AG09309 (cell line): ENCODE measurements around the gene SMS.

Experiments used
- DNase-seq: peaks from one replicate; pipeline ENCODE4 v3.0.0-alpha.2; 2010; ENCODE audit warnings: low read depth
- H3K4me3 ChIP-seq: 2 replicates; pipeline ENCODE4 v1.5.1; 2011; ENCODE audit warnings: mild to moderate bottlenecking, low read depth, low read length, moderate library complexity; ENCODE audit not compliant: control insufficient read depth
- CTCF ChIP-seq: IDR thresholded peaks from 2 replicates; pipeline ENCODE4 v1.5.1; 2011; ENCODE audit warnings: mild to moderate bottlenecking, low read depth, low read length, inconsistent platforms; ENCODE audit not compliant: insufficient read depth, control insufficient read depth; ENCODE audit errors: missing control alignments

SMS gene

GRCh38 chrX:22037911-22038537 is 97.5 kb downstream of the SMS start:
- DNase-seq = no peak
- no peak overlapping the region for H3K4me3 ChIP-seq
- no peak for TF ChIP-seq CTCF

GRCh38 chrX:22039541-22039940 is 99.0 kb downstream of the SMS start:
- DNase-seq = no peak
- no peak overlapping the region for H3K4me3 ChIP-seq
- TF ChIP-seq CTCF = no peak

- no peak for TF ChIP-seq CTCF
- no peak for DNase-seq
- no peak overlapping the region for H3K4me3 ChIP-seq
These were observed 99.7 kb downstream of the SMS start for GRCh38 chrX:22040184-22040583.

GRCh38 chrX:22041907-22042530 is 101.5 kb downstream of the SMS start:
- no peak for DNase-seq
- H3K4me3 ChIP-seq = no peak overlapping the region
- no peak for TF ChIP-seq CTCF

- no peak for DNase-seq
- TF ChIP-seq CTCF = no peak
- no peak overlapping the region for H3K4me3 ChIP-seq
These were observed 103.4 kb downstream of the SMS start for GRCh38 chrX:22043872-22044271.
